Stimulated activated CD8-positive, alpha-beta memory T cell treated with anti-CD3 and anti-CD28 coated beads, Interleukin-4, amount 100 ng/mL, for 48 hours (primary cell): ENCODE data around the gene EVA1A.

Experiments
- DNase-seq: peaks from one replicate; pipeline ENCODE4 v3.0.0-alpha.2; 2020

EVA1A gene, protein sequence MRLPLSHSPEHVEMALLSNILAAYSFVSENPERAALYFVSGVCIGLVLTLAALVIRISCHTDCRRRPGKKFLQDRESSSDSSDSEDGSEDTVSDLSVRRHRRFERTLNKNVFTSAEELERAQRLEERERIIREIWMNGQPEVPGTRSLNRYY

DNA sequence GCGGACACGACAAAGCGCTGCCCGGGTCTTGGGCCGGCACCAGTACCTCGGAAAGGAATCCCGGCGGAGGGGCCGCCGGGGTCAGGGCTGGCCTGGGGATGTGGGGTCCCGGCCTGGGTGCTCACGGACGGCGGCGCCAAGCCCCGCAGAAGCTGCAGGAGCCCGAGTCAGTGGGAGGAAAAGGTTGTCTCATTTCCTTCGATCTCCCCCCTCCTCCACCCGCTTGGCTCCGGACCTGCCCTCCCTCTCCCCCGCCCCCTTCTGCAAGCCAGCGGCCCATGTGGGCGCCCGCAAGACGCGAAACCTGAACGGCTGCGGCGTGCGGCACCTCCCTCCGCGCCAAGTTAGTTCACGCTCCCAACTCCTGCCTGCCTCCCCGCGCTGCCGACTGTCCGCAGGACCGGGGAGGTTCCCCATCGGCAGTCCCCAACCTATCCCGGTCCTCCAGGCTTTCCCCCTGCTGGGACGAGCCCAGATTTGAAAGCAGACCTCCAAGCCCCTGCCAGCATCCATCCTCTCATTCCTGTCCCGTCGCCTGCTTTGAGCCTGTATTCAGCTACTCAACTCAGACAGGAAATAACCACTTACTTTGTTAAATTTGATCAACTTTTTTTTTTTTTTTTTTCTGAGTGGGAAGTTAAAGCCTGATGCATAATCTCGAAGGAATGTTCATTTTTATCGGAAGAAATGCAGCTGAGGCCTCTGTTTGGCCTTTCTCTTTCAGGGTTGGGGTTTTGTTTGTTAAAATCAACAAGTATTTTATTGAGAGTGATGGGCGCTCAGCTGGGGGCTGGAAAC is at the start of gene EVA1A:
TSS of gene EVA1A (minus strand) at position 172 of the 798 bp plus-strand sequence. CDS start 42,799 bp downstream, outside the sequence.
- peak; percentile 41 for DNase-seq

DNA sequence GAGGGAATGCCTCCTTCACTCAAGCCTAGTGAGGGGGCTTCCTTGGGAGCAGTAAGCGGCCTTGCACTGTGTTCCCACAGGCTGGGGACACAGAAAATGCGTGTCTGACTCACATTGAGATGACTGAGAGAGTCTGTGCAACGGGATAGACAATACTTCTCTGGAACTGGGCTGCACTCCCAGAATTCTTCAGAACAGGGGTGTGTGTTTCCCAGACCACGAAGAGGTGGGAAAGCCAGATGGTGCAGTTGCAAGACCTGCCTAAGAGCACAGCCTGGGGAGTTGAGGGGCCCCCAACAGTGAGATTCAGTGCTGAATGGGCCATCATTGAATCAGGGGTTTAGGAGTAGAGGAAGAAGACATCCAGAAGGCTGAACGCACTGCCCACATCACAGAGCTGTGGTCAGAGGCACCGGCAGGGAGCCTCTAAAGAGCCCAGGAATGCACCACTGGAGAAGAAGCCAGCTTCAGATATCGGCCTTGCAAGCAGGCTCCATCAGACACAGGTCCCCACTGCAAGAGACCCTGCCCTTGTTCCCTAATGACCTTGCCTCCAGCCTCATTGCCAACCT is 49.3 kb upstream of the EVA1A start:
- no peak for DNase-seq

DNA sequence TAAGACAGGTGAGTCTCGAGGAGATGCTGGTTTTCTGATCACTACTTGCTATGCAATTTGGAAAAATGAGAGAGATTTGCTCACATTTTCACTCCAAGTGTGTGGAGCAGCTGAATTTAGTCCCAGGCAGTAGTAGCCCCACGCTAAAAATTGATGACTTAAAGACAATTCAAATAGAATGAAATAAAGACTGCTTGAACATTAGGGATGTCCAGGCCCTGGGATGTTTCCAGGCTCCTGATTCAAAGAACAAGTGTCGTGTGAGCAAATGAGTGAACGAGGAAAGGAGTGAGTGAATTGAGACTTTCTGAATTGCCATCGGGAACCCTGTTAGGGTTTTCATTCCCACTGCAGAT is 48.6 kb upstream of the EVA1A start:
- no peak for DNase-seq

DNA sequence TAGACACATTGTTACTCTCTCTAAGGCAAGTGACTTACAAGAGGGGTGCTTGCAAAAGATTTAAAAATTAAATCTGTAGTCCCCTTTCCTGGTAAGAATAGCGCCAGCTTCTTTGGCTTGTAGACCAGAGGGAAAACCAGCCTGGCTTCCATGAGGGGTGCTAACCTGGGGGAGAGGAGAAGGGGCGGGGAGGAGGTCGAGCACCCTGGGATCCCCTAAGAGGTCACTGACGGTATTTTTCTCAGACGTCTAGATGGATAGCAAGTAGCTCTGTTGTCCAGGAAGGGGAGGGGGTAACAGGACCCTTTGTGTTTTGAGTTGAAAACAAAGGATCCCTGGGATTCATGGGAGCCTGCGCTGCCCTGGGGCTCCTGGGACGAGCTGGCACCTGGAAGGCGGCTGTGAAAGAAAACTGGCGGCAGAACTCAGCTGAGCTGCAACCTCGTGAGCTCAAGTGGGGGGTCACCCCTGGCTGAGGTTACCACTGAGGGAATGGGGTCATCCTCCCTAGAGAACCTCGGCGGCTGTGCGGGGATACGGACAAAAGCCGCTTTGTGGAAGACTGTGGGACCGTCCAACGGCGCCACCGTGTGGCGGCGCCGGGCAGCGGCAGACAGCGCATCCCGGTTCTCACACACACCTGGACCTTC is 48.1 kb upstream of the EVA1A start:
- DNase-seq: peak; percentile 72

DNA sequence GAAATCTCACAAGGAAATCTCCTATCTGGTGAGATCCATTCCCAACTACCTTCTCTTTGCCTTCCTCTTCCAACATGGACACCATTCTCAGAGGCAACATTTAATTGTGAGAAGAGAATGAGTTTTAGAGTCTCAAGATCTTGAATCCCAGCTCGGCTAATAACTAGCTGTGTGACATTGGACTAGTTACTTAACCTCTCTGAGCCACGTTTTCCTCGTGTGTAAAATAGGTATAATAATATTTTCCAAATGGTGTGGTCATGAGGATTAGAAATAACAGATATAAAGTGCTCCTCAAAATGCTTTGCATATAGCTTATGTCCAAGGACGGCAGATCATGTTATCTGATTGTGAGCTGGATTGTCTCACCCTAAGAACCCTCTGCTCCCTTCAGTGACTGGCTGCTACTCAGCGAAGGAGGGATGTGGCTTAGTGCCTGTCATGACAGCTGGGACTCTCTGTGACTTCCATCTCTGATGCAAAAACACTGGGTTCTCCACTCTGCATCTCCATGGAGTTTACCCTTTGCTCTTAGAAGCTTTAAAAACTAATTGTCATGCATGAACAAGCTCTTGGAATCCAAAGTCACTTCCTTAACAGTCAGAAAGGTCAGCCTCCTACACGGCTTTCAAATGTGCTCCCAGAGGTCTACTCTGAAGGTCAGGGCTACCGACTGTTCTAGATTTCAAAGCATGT is 47.4 kb upstream of the EVA1A start:
- no peak for DNase-seq

DNA sequence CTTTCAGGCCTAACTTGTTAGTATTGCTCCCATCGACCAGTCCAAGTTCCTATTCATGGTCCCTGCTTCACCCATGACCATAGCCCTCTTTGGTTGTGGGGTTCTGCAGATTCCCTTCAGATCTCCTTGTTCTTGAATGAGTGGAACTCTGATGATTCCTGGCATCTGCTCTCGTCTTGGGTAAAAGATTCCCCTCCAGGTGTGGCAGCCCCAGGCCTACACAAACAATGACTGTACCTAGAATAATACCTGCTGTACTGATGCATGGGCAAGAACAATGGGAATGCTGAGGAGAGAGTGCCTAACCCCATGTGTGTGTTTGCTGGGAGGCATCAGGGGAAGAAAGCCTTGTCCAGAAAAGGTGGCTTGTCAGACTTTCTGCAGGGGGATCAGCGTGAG is 46.7 kb upstream of the EVA1A start:
- no peak for DNase-seq

DNA sequence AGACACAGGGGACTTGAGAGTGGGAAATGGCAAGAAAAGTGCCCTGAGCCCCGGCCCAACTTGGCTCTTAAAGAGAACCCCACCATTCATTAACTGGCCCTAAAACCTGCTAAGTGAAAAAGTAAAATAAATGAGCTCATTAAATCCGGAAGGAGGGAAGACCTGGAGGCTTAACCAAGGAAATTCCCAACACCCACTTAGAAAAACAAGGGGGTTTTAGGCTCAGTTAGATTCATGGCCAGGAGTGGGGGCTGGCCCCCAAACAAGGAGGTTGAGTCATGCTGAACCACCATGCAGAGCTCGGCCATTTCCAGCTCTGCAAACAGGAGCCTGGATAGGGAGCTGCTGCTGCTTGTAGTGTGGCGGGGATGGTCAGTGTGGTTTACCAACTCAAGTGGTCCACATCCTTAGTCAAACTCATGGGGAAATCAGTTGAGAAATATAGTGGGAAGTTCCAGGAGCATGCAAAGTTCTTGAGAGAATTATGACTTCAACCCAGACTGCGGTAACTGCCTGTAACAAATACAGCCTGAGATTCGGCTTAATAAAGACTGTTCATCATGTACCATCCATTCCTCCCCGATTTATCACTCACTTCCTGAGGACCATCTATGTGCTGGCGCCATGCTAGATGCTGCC is 46.1 kb upstream of the EVA1A start:
- DNase-seq: no peak

DNA sequence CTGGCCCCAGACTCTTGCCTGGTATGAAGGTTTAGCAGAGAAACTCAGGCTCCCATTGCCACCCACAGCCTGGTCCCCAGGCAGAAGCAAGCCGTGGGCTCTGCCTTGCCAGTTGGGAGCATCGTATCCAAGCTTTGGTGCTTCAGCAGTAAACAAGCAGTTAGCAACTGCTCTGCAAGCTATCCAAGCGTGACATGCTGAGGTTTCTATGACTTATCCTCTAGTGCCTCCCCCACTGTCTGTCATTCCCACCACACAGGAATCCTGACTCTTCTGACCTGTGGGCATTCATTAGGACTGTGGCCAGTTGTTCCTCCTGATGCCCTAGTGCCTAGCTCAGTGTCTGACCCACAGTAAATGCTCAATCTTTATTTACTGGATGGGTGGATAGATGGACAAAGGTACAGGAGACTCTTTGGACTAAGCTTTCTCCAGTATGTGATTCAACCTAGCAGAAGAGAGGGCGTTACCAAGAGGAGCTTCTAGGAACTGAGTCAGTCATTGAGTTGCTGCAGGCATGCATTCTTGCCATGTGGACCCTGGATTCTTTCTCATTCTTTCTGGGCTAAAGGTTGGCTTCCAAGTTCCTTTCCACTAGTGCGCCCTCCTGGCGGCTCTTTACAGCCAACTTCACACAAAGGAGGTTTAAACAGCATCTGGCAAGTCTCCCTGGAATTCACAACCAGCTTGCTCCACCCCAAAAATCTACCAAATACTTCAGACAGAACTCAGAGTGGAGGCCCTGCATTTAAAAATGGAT is 45.2 kb upstream of the EVA1A start:
- DNase-seq: no peak

DNA sequence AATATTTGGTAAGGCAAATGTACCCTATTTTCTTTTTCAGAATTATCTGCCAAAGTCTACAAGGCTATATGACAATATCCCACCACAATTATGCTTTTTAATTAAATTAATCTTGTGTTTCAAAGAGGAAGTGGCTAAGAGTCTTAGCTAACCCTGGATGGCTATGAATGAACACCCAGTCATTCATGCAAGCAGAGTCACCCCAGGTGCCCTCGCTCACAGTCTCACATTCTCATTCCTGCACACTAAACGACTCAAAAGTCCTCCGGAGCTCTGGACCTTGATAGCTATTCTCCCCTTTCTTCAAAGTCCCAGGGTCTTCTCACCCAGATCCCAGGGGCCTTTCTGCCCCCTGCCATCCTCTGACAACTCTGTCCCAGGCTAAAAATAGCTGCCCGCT is 43.7 kb upstream of the EVA1A start:
- no peak for DNase-seq

DNA sequence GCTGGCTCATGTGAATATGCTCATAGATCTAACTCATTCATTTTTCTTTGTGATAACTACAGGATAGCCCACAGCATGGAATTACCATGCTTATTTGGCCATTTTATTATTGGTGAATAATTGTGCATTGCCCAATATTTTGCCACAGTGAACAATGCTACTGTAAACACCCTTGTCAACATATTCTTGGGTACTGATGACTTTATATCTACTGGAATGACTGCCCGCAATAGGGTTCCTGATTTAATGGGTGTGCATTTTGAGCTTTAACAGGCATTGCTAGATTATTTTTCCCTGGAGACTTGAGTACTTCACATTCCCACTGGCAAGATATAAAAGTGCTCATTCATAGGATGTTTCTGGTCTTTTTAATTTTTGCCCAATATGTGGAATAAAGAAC is 42.7 kb upstream of the EVA1A start:
- DNase-seq: no peak

DNA sequence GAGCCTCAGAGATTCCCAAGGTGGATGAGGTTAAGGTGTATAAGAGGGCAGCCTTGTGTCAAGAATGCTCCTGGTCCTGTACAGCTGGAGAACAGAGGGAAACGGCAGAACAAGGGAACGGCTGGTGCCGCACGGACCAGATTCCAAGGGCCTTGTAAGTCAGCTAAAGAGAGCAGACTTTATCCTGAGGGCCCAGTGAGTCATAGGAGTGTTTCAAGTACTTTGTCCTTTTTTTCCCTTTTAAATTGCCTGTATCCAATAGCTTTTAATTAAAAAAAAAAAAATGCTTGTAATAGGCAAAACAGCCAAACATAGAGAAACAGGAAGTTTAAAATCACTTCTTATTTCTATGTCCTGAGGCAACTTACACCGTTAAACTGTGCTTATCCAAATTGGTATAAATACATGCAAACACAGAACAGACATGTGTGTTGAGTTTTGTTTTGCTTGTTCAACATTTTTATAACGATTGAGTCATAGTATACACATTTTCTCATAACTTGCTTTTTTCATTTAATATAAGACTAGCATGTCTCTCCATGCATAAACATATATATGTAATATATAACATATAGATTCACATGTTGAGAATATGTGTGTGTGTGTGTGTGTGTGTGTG is 42.1 kb upstream of the EVA1A start:
- DNase-seq: no peak

DNA sequence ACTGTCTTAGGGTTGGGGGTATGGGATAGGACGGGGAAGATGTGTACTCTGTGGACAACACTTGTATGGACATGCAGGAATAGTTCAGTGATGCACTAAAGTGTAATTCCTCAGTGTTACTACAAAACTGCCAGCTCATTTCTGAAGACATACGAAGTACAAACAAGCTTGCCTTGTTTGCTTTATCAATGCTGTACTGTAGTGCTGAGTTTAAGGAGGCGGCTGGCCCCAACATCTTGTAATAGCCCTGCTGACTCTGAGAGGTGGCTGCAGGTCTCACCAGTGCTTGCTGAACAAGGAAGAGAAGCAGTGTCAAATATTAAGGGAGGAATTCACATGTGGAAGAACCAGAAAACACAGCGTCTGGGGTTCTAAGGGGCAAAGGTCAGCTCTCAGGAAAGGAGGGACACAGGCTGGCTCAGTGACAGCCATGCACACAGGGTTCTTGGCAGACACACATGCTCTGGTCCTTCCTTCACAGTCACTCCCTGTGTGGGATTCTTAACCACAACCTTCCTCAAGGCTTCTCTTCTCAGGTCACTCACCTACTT is 39.8 kb upstream of the EVA1A start:
- no peak for DNase-seq

DNA sequence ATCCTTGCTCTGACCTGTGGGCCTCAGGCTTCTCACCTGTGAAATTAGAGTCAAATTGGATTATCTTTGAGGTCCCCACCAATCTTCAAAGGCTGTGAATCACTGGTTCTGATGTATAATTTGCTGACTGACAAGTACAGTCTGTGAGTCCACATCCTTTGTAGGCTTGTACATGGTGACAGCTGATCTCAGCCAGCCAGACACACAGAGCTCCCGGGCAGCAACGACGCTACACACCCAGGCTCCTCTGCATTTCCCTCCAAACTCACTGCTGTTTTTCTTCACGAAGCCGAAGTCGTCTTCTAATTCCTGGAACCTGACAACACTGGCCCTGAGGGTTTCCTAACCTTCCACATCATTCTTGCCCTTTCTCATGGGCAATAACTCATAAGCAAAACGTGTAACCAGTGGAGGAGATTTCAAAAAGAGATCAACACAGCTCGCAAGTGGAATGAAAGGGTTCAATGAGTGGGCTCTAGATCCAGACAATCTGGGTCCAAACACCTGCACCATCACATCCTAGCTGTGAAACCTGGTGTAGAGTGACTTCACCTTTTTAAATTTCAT is 37.9 kb upstream of the EVA1A start:
- no peak for DNase-seq

DNA sequence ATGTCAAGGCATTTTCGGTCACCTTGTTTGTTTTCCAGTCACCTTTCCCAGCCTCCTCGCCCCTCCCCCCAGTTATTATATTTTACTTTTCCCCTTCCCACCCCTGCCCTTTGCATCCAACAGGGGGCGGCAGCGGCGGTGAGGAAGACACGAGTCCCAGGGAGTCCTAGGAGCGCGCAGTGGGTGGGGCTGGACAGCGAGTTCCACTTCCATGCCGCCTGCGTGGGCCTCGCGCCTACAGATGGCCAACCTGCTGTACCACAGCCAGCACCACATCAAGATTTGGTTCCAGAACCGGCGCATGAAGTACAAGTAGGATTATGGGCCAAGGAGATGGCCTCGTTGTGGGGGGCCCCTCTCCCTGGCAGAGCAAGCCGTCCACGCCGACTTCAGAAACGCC is 37.2 kb upstream of the EVA1A start:
- no peak for DNase-seq

DNA sequence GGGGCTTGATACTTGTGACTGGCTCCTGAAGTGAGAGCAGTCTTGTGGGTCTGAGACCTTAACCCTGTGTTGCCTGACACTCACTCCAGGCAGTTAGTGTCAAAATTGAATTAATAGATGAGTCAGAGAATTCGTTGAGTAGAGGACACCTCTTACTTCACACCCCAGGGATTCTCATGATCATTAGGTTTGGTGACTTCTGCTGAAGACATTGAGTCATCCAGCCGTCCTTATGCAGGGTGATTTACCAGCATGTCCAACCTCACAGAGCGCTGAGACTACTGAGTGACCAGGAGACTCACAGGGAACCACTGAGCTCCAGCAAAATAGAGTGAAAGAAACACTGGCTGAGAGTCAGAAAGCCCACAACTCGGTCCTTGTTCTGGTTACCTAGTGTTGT is 36.0 kb upstream of the EVA1A start:
- no peak for DNase-seq

DNA sequence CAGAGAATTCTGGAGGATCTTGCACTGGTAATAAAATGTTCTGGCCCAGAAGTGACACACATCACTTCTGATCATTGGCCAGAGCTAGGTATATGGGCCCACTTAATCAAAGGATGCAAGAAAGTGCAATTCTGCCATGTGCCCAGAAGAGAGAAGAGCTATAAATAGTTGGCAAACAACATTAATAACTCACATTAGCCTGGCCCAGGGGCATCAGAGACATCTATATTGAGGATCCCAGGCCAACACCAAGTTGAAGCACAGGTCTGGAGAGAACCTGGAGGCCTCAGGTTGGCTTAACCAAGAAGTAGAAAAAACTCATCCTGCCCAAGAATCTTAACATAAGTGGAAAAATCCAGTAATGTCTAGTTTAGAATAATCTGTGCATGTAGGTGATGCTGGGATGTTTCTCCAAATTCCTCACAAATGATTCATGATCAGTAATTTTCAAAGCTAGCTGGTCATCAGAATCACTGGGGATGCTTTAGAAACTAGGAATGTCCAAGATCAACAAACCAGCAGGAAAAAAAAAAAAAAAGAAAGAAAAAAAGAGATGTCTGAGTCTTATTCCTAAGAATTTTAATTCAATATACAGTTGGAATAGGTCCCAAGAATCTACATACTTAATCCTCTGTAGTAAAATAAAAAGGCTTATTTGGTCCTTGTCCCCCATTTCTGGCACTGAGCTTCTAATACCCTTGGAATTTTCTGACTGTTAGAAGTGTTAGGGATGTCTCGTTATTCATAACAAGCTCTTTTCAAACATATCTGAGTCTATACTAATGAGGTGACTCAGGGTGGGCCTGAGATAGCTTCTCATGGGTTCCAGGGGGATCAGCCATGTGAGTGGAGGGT is 35.0 kb upstream of the EVA1A start:
- no peak for DNase-seq

DNA sequence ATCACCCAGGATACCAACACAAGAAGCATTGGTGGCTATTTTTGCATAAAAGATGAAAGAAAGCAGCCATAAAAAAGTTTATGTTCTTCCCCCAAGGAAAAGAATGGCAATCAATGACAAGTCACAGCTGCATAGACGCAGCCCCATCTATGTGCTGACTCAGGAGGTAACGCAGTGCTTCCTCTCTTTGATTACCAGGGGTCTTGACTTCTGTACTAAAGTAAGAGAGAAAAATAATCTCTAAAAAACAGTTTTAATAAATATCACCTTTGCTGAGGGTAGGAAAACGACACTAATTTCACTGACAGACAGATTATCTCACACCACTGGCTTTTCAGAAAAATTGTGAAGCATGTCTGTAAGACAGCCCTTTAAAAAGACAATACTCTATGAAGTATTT is 33.9 kb upstream of the EVA1A start:
- DNase-seq: no peak

DNA sequence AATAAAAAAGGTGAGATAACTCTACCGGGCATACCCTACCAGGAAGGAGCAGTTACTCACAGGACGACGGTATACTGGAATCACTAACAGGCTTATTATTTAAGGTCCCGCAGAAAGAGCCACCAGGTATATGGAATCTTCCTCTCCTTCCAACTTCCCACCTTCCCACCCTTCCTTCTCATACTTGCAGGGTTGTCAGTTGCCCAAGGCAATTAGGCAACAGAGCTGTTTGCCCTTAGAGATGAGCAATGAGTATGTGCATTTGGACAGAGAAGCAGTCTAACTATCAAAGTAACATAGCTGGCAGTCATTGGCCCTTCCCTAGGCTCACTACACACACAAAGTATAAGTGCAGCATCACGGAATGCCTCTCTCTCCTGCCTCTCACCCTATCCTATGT is 32.1 kb upstream of the EVA1A start:
- no peak for DNase-seq

DNA sequence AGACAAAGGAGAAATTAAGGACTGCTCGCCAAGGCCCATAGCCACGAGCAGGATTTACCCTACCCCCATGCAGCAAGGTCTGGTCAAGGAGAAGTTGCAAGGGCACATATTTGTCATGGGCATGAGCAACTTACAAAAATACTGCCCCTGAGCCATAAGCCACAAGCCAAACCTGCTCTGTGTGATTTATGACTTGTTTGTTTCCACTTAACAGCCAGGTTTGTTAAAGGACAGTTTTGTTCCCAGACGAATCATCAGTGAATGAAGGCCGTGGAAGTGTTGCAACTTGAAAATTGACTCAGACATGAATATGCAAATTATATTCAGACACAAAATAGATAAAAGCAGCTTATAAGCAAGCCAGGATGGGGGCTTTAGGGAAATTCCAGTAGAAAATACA is 31.3 kb upstream of the EVA1A start:
- no peak for DNase-seq
